HepG2 (cell line): Measurements from ENCODE around the gene ARL5B. TPM values are rescaled to one million over a fixed set of nuclear protein-coding genes. Genes with fewer than 3 reads are reported as not detected.

Source experiments
- ARHGAP35 ChIP-seq: sonication (generic); formaldehyde crosslinking; IDR thresholded peaks from 2 replicates; pipeline ENCODE4 v1.9.0; 2022; ENCODE audit warnings: mild to moderate bottlenecking, inconsistent platforms, moderate library complexity, missing genetic modification reagents, borderline replicate concordance
- BCL6 ChIP-seq: IDR thresholded peaks from 2 replicates; pipeline ENCODE4 v1.6.1; 2016; ENCODE audit warnings: missing genetic modification reagents, missing compliant biosample characterization
- CREB1 ChIP-seq, 2 experiments: fragments of 450-650 bp in 1 of 2; IDR thresholded peaks; 2 replicates each; pipeline ENCODE4 v1.6.1; 2016 to 2017; ENCODE audit warnings: control low read depth in 1 of 2, mild to moderate bottlenecking in 1 of 2, missing compliant biosample characterization in 1 of 2, missing genetic modification characterization in 1 of 2
- EED ChIP-seq: sonication (generic); formaldehyde crosslinking; IDR thresholded peaks from 2 replicates; pipeline ENCODE4 v1.5.0; 2020; ENCODE audit warnings: mild to moderate bottlenecking, missing genetic modification reagents
- ETV5 ChIP-seq: IDR thresholded peaks from 2 replicates; pipeline ENCODE4 v1.6.1; 2018; ENCODE audit warnings: missing biosample characterization, missing genetic modification reagents, inconsistent platforms, borderline replicate concordance
- FOSL2 ChIP-seq: sonication (generic); formaldehyde crosslinking; IDR thresholded peaks from 2 replicates; pipeline ENCODE4 v1.4.0; 2020; ENCODE audit warnings: missing genetic modification reagents
- FOXA1 ChIP-seq, 2 experiments: fragments of 450-650 bp in 1 of 2; sonication (generic) in 1 of 2; formaldehyde crosslinking in 1 of 2; IDR thresholded peaks; 2 replicates each; pipeline versions ENCODE4 v1.4.0 to v1.6.1; 2016 to 2020; ENCODE audit warnings: missing genetic modification reagents in 1 of 2
- KAT7 ChIP-seq: IDR thresholded peaks from 2 replicates; pipeline ENCODE4 v1.6.1; 2018; ENCODE audit warnings: borderline replicate concordance, missing compliant biosample characterization
- KLF12 ChIP-seq: sonication (generic); formaldehyde crosslinking; IDR thresholded peaks from 2 replicates; pipeline ENCODE4 v1.4.0; 2020; ENCODE audit warnings: missing genetic modification reagents, borderline replicate concordance
- NCOA2 ChIP-seq: sonication (generic); formaldehyde crosslinking; IDR thresholded peaks from 2 replicates; pipeline ENCODE4 v1.8.0; 2022; ENCODE audit warnings: inconsistent platforms
- NCOR1 ChIP-seq: fragments of 200-600 bp; sonication (generic); IDR thresholded peaks from 2 replicates; pipeline ENCODE4 v1.7.0; 2017; ENCODE audit warnings: antibody characterized with exemption, low read length, borderline replicate concordance
- NKX3-1 ChIP-seq: sonication (generic); formaldehyde crosslinking; IDR thresholded peaks from 2 replicates; pipeline ENCODE4 v1.5.0; 2020; ENCODE audit warnings: missing genetic modification reagents
- PHB2 ChIP-seq: fragments of 450-650 bp; IDR thresholded peaks from 2 replicates; pipeline ENCODE4 v1.6.1; 2018; ENCODE audit not compliant: partially characterized antibody
- PPARG ChIP-seq: conservative IDR thresholded peaks from 2 replicates; pipeline ENCODE4 v1.6.1; 2016; ENCODE audit warnings: missing biosample characterization, missing genetic modification reagents
- SIX1 ChIP-seq: sonication (generic); formaldehyde crosslinking; IDR thresholded peaks from 2 replicates; pipeline ENCODE4 v1.4.0; 2020; ENCODE audit warnings: missing genetic modification reagents, borderline replicate concordance
- SMAD3 ChIP-seq: sonication (generic); formaldehyde crosslinking; IDR thresholded peaks from 2 replicates; pipeline ENCODE4 v1.4.0; 2020; ENCODE audit warnings: missing genetic modification reagents
- SMAD9 ChIP-seq: sonication (generic); formaldehyde crosslinking; IDR thresholded peaks from 2 replicates; pipeline ENCODE4 v1.5.1; 2020; ENCODE audit warnings: mild to moderate bottlenecking, missing genetic modification reagents
- SNAPC2 ChIP-seq: sonication (generic); formaldehyde crosslinking; IDR thresholded peaks from 2 replicates; pipeline ENCODE4 v1.8.1; 2022; ENCODE audit warnings: mild to moderate bottlenecking, missing genetic modification reagents
- ZC3H4 ChIP-seq: sonication (generic); formaldehyde crosslinking; IDR thresholded peaks from 2 replicates; pipeline ENCODE4 v1.4.0; 2020; ENCODE audit warnings: missing genetic modification reagents, borderline replicate concordance
- ZEB1 ChIP-seq: IDR thresholded peaks from 2 replicates; pipeline ENCODE4 v1.6.1; 2012; ENCODE audit warnings: mild to moderate bottlenecking, low read depth, inconsistent platforms; ENCODE audit not compliant: insufficient replicate concordance
- ZNF136 ChIP-seq: sonication (generic); formaldehyde crosslinking; IDR thresholded peaks from 2 replicates; pipeline ENCODE4 v1.8.1; 2022; ENCODE audit warnings: low read depth, mild to moderate bottlenecking, moderate library complexity, missing genetic modification reagents
- ZNF20 ChIP-seq: sonication (generic); formaldehyde crosslinking; IDR thresholded peaks from 2 replicates; pipeline ENCODE4 v1.4.0; 2020; ENCODE audit warnings: mild to moderate bottlenecking, moderate library complexity, missing genetic modification reagents
- polyA plus RNA-seq, 8 experiments: library from polyadenylated mRNA; depleted of rRNA in 3 of 8; stranded (reverse) in 7 of 8; unstranded in 1 of 8; fragments of >200 nt; fragmentation: Illumina TruSeq in 4 of 8; extraction: Trizol in 4 of 8; gene quantifications; 2 replicates each; pipeline versions ENCODE4 v1.2.1 to v1.2.3, GENCODE V29; 2011 to 2016; ENCODE audit warnings: low read depth in 4 of 8, missing spikeins in 1 of 8, mixed read lengths in 1 of 8; ENCODE audit not compliant: insufficient read depth in 1 of 8
- total RNA-seq, 5 experiments: library from RNA; depleted of rRNA; stranded (reverse); fragments of >200 nt; fragmentation: Illumina TruSeq; extraction: Trizol; gene quantifications; 2 replicates each; pipeline ENCODE4 v1.2.3, GENCODE V29; 2016; ENCODE audit warnings: low read depth in 1 of 5
- TF ChIP-seq, protein P1 (sequence below): sonication (generic); formaldehyde crosslinking; IDR thresholded peaks from 2 replicates; pipeline ENCODE4 v1.5.0; 2020; ENCODE audit warnings: missing genetic modification reagents, mild to moderate bottlenecking, borderline replicate concordance
- TF ChIP-seq, protein P2 (sequence below): sonication (generic); formaldehyde crosslinking; IDR thresholded peaks from 2 replicates; pipeline ENCODE4 v1.4.0; 2020; ENCODE audit warnings: mild to moderate bottlenecking, missing genetic modification reagents
- TF ChIP-seq, protein P3 (sequence below): IDR thresholded peaks from 2 replicates; pipeline ENCODE4 v1.6.1; 2016; ENCODE audit warnings: low read depth
- TF ChIP-seq, protein P4 (sequence below): sonication (generic); formaldehyde crosslinking; IDR thresholded peaks from 2 replicates; pipeline ENCODE4 v1.4.0; 2020; ENCODE audit warnings: missing genetic modification reagents
- TF ChIP-seq, protein P5 (sequence below): sonication (generic); formaldehyde crosslinking; conservative IDR thresholded peaks from 2 replicates; pipeline ENCODE4 v1.8.0; 2022; ENCODE audit warnings: mild to moderate bottlenecking, moderate library complexity, missing genetic modification reagents

ARL5B gene
- total and polyA plus RNA-seq, 2 of the 13 experiments (the other 11 are each of a cell fraction or from before 2014, with no cell fraction given) = 26.6 to 32.7 TPM

DNA sequence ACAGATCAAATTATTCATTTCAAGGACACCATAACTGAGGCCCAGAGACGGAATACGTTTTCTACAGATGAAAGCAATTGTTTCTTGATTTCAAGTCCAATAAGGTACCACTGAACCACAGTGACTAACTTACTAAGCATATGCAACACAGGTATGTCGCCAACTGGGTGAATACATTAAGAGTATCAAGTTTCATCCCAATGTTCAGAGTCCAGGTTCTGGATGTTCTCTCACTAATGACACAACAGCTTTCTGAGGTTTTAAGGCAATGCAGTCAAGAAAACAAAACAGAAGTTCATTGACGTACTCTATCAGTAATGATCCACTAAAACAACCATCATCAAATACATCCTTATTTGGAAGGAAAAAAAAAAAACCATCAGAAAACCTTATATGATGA lies 43.6 kb upstream of the ARL5B start (continued):
- TF ChIP-seq ETV5 (peak; percentile 13; the same call in 1 of the 2 replicates), PHB2 (no peak), BCL6 (CRISPR knock-in tag) (peak; percentile 37; the same call in 1 of the 2 replicates), FOXA1 (IDR thresholded peaks at IDR 0.05) (no peak), FOXA1 (CRISPR knock-in tag; IDR thresholded peaks at IDR 0.05) (0 out of 2 replicates have a peak, but pooled peaks have one; percentile 8), SMAD3 (CRISPR knock-in tag) (no peak), FOSL2 (peak; percentile 71), NCOR1 (peak; percentile 58; the same call in 1 of the 2 replicates), PPARG (CRISPR knock-in tag) (peak; percentile 69; the same call in 1 of the 2 replicates), SNAPC2 (no peak), KLF12 (no peak), EED (CRISPR knock-in tag) (no peak), KAT7 (no peak), NKX3-1 (no peak), ZEB1 (peak; percentile 30), ZNF136 (CRISPR knock-in tag) (no peak), CREB1 (IDR thresholded peaks at IDR 0.05) (peak; percentile 29; the same call in 1 of the 2 replicates), CREB1 (CRISPR knock-in tag; IDR thresholded peaks at IDR 0.05) (peak; percentile 57), ZC3H4 (no peak), ARHGAP35 (no peak), SIX1 (CRISPR knock-in tag) (peak; percentile 100), NCOA2 (CRISPR knock-in tag) (peak; percentile 38; the same call in 1 of the 2 replicates), ZNF20 (CRISPR knock-in tag) (no peak), SMAD9 (CRISPR knock-in tag) (no peak)
- TF ChIP-seq, protein P1, sequence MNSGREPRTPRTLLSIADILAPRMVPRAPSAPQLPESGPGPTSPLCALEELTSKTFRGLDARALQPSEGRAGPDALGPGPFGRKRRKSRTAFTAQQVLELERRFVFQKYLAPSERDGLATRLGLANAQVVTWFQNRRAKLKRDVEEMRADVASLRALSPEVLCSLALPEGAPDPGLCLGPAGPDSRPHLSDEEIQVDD (CRISPR knock-in tag) = no peak
- TF ChIP-seq, protein P2, sequence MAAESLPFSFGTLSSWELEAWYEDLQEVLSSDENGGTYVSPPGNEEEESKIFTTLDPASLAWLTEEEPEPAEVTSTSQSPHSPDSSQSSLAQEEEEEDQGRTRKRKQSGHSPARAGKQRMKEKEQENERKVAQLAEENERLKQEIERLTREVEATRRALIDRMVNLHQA = no peak
- TF ChIP-seq, protein P3, sequence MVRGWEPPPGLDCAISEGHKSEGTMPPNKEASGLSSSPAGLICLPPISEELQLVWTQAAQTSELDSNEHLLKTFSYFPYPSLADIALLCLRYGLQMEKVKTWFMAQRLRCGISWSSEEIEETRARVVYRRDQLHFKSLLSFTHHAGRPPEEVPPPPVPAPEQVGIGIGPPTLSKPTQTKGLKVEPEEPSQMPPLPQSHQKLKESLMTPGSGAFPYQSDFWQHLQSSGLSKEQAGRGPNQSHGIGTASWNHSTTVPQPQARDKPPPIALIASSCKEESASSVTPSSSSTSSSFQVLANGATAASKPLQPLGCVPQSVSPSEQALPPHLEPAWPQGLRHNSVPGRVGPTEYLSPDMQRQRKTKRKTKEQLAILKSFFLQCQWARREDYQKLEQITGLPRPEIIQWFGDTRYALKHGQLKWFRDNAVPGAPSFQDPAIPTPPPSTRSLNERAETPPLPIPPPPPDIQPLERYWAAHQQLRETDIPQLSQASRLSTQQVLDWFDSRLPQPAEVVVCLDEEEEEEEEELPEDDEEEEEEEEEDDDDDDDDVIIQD = peak; percentile 86
- TF ChIP-seq, protein P4, sequence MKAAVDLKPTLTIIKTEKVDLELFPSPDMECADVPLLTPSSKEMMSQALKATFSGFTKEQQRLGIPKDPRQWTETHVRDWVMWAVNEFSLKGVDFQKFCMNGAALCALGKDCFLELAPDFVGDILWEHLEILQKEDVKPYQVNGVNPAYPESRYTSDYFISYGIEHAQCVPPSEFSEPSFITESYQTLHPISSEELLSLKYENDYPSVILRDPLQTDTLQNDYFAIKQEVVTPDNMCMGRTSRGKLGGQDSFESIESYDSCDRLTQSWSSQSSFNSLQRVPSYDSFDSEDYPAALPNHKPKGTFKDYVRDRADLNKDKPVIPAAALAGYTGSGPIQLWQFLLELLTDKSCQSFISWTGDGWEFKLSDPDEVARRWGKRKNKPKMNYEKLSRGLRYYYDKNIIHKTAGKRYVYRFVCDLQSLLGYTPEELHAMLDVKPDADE (CRISPR knock-in tag) = no peak
- TF ChIP-seq, protein P5, sequence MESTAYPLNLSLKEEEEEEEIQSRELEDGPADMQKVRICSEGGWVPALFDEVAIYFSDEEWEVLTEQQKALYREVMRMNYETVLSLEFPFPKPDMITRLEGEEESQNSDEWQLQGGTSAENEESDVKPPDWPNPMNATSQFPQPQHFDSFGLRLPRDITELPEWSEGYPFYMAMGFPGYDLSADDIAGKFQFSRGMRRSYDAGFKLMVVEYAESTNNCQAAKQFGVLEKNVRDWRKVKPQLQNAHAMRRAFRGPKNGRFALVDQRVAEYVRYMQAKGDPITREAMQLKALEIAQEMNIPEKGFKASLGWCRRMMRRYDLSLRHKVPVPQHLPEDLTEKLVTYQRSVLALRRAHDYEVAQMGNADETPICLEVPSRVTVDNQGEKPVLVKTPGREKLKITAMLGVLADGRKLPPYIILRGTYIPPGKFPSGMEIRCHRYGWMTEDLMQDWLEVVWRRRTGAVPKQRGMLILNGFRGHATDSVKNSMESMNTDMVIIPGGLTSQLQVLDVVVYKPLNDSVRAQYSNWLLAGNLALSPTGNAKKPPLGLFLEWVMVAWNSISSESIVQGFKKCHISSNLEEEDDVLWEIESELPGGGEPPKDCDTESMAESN = no peak
